HCT116 (cell line): ENCODE data around the gene MIDN. TPM values are rescaled to one million over a fixed set of nuclear protein-coding genes. Genes with fewer than 3 reads are reported as not detected.

Experiments
- ATAC-seq: fragments of 200-7000 bp; cut with Tn5 transposase; 2 replicates; pipeline ENCODE4 v1.9.1; 2020; ENCODE audit warnings: mild to moderate bottlenecking, moderate library complexity
- BruUV-seq: library from RNA; stranded (reverse); fragments of 400-500 nt; replicated peaks from 2 replicates; lab custom pipeline; 2021; lab: Mats Ljungman, UMichigan
- CTCF ChIA-PET: fragments of 300-600 bp; sonication (Branson Sonifier 250); formaldehyde crosslinking; loops from one replicate; lab custom pipeline; 2021; ENCODE audit warnings: antibody characterized with exemption; lab: Charles Lee
- POLR2A ChIA-PET: fragments of 300-600, 350-600 bp; sonication (Branson Sonifier 250); formaldehyde crosslinking; loops from one replicate; lab custom pipeline; 2021; ENCODE audit warnings: antibody characterized with exemption; lab: Charles Lee
- RAD21 ChIA-PET, 2 experiments: fragments of 300-600 bp; sonication (Branson Sonifier 250); formaldehyde crosslinking; loops; one replicate each; lab custom pipeline; 2023; ENCODE audit warnings: low total read pairs in 2 of 2; ENCODE audit not compliant: uncharacterized antibody in 2 of 2, unreplicated experiment in 2 of 2, low non-redundant PET in 1 of 2; lab: Charles Lee
- DNase-seq: peaks from one replicate; pipeline ENCODE4 v3.0.0-alpha.2; 2010; ENCODE audit warnings: low read depth, low spot score
- H2AFZ ChIP-seq: fragments of 200-600 bp; shearing (Covaris generic), sonication (generic); 2 replicates; pipeline ENCODE4 v1.6.1; 2017; ENCODE audit warnings: low read depth, mixed run types, mixed read lengths, antibody characterized with exemption, low read length; ENCODE audit not compliant: poor library complexity, severe bottlenecking
- H3K27ac ChIP-seq: 2 replicates; pipeline ENCODE4 v1.5.1; 2012; ENCODE audit warnings: low read depth, low read length
- H3K27me3 ChIP-seq: fragments of 200-600 bp; sonication (generic); 2 replicates; pipeline ENCODE4 v1.6.1; 2016; ENCODE audit warnings: mixed run types, low read length, mixed read lengths; ENCODE audit not compliant: insufficient read depth
- H3K36me3 ChIP-seq, 2 experiments: fragments of 200-500 bp in 1 of 2; fragments of 200-600 bp in 1 of 2; sonication (Bioruptor generic) in 1 of 2; sonication (generic) in 1 of 2; 2 replicates each; pipeline versions ENCODE4 v1.5.1 to v1.6.1; 2014 to 2016; ENCODE audit warnings: low read length in 2 of 2, inconsistent platforms in 1 of 2, mixed read lengths in 1 of 2, mixed run types in 1 of 2; ENCODE audit not compliant: insufficient read depth in 2 of 2, control insufficient read depth in 1 of 2
- H3K4me1 ChIP-seq, 2 experiments: fragments of 200-600 bp in 1 of 2; sonication (generic) in 1 of 2; 2 replicates each; pipeline versions ENCODE4 v1.5.1 to v1.6.1; 2012 to 2017; ENCODE audit warnings: low read length in 2 of 2, inconsistent platforms in 1 of 2, mild to moderate bottlenecking in 1 of 2, mixed read lengths in 1 of 2, mixed run types in 1 of 2, moderate library complexity in 1 of 2; ENCODE audit not compliant: insufficient read depth in 2 of 2, control insufficient read depth in 1 of 2
- H3K4me2 ChIP-seq: fragments of 200-600 bp; sonication (generic); 2 replicates; pipeline ENCODE4 v1.6.1; 2017; ENCODE audit warnings: mixed run types, low read length, mixed read lengths
- H3K4me3 ChIP-seq, 2 experiments: fragments of 200-600 bp in 1 of 2; sonication (generic) in 1 of 2; replicated peaks in 1 of 2; 2 replicates each; pipeline ENCODE4 v1.5.1; 2011 to 2016; ENCODE audit warnings: low read length in 2 of 2, control low read depth in 1 of 2, low read depth in 1 of 2, mild to moderate bottlenecking in 1 of 2, mixed read lengths in 1 of 2, mixed run types in 1 of 2
- H3K79me2 ChIP-seq: fragments of 200-600 bp; sonication (generic); 2 replicates; pipeline ENCODE4 v1.6.1; 2017; ENCODE audit warnings: mild to moderate bottlenecking, mixed run types, low read length, moderate library complexity, mixed read lengths; ENCODE audit not compliant: insufficient read depth
- H3K9ac ChIP-seq: fragments of 200-600 bp; sonication (generic); 2 replicates; pipeline ENCODE4 v1.6.1; 2016; ENCODE audit warnings: low read length, mixed read lengths
- H3K9me2 ChIP-seq: fragments of 200-600 bp; sonication (generic), shearing (Covaris generic); 2 replicates; pipeline ENCODE4 v1.6.1; 2017; ENCODE audit warnings: mixed run types, mild to moderate bottlenecking, moderate library complexity; ENCODE audit not compliant: insufficient read depth
- H3K9me3 ChIP-seq, 2 experiments: fragments of 200-500 bp in 1 of 2; fragments of 200-600 bp in 1 of 2; sonication (Bioruptor generic) in 1 of 2; sonication (generic) in 1 of 2; 2 replicates each; pipeline ENCODE4 v1.6.1; 2014 to 2017; ENCODE audit warnings: low read length in 2 of 2, mixed read lengths in 2 of 2, inconsistent platforms in 1 of 2, low read depth in 1 of 2, mild to moderate bottlenecking in 1 of 2, mixed run types in 1 of 2, moderate library complexity in 1 of 2; ENCODE audit not compliant: control insufficient read depth in 1 of 2, insufficient read depth in 1 of 2
- H4K20me1 ChIP-seq: fragments of 200-600 bp; sonication (generic), shearing (Covaris generic); 2 replicates; pipeline ENCODE4 v1.6.1; 2017; ENCODE audit warnings: mixed run types, mild to moderate bottlenecking, moderate library complexity; ENCODE audit not compliant: insufficient read depth
- ATF3 ChIP-seq: IDR thresholded peaks from 2 replicates; pipeline ENCODE4 v1.6.1; 2012
- CTCF ChIP-seq, 3 experiments: fragments of 200-600 bp in 1 of 3; sonication (generic) in 1 of 3; IDR thresholded peaks in 2 of 3; conservative IDR thresholded peaks in 1 of 3; 2 replicates each; pipeline ENCODE4 v1.5.1; 2012 to 2017; ENCODE audit warnings: low read depth in 2 of 3, low read length in 2 of 3, antibody characterized with exemption in 1 of 3, borderline replicate concordance in 1 of 3, control low read depth in 1 of 3, mild to moderate bottlenecking in 1 of 3, mixed read lengths in 1 of 3, mixed run types in 1 of 3, moderate library complexity in 1 of 3; ENCODE audit not compliant: insufficient read depth in 1 of 3
- EGR1 ChIP-seq: IDR thresholded peaks from 2 replicates; pipeline ENCODE4 v1.6.1; 2012; ENCODE audit warnings: low read depth
- FOSL1 ChIP-seq: IDR thresholded peaks from 2 replicates; pipeline ENCODE4 v1.6.1; 2012; ENCODE audit warnings: low read depth
- JUND ChIP-seq: IDR thresholded peaks from 2 replicates; pipeline ENCODE4 v1.6.1; 2012
- MAX ChIP-seq: IDR thresholded peaks from 2 replicates; pipeline ENCODE4 v1.6.1; 2012
- POLR2A ChIP-seq: IDR thresholded peaks from 2 replicates; pipeline ENCODE4 v1.7.0; 2011; ENCODE audit warnings: borderline replicate concordance; ENCODE audit not compliant: insufficient read depth, insufficient read length; ENCODE audit errors: extremely low read depth
- POLR2AphosphoS5 ChIP-seq: IDR thresholded peaks from 2 replicates; pipeline ENCODE4 v1.6.1; 2011; ENCODE audit warnings: mild to moderate bottlenecking, low read depth, low read length, moderate library complexity
- REST ChIP-seq: IDR thresholded peaks from 2 replicates; pipeline ENCODE4 v1.6.1; 2012; ENCODE audit warnings: low read depth
- SIN3A ChIP-seq: IDR thresholded peaks from 2 replicates; pipeline ENCODE4 v1.6.1; 2012; ENCODE audit warnings: low read depth
- SP1 ChIP-seq: IDR thresholded peaks from 2 replicates; pipeline ENCODE4 v1.6.1; 2012; ENCODE audit warnings: low read depth
- TCF7L2 ChIP-seq: IDR thresholded peaks from 2 replicates; pipeline ENCODE4 v1.7.0; 2011; ENCODE audit warnings: borderline replicate concordance, inconsistent platforms; ENCODE audit not compliant: insufficient read depth, insufficient read length; ENCODE audit errors: extremely low read depth
- YY1 ChIP-seq: IDR thresholded peaks from 2 replicates; pipeline ENCODE4 v1.6.1; 2011; ENCODE audit warnings: low read length, low read depth, moderate library complexity, mild to moderate bottlenecking; ENCODE audit not compliant: insufficient replicate concordance; ENCODE audit errors: extremely low read depth
- ZBTB33 ChIP-seq: IDR thresholded peaks from 2 replicates; pipeline ENCODE4 v1.6.1; 2011; ENCODE audit warnings: mild to moderate bottlenecking, low read length, moderate library complexity; ENCODE audit not compliant: insufficient replicate concordance; ENCODE audit errors: extremely low read depth
- intact Hi-C: fragments of 100-400 bp; cut with micrococcal nuclease; formaldehyde crosslinking; loops from 2 replicates; pipeline ENCODE4 v1.10.0; 2022
- total RNA-seq: library from RNA; stranded (reverse); gene quantifications from one replicate; pipeline ENCODE4 v1.2.1, GENCODE V29; 2021; ENCODE audit not compliant: unreplicated experiment

MIDN gene
- total RNA-seq, 1 experiment from 2014 or later = 146 TPM

- TF ChIP-seq ATF3 = no peak
Measured at GRCh38 chr19:1228161-1228957, 20.0 kb upstream of the MIDN start (continued).

- Histone ChIP-seq H2AFZ (no peak overlapping the region), H3K27ac (no peak overlapping the region; the same call in 1 of the 2 replicates), H3K4me3 (no peak overlapping the region), H3K4me1 (peaks cover 17 to 40% of the 10 kb centered on the region in 2 experiments), H3K9me2 (no peaks in the 10 kb centered on the region), H4K20me1 (no peaks in the 10 kb centered on the region), H3K9ac (no peak overlapping the region), H3K27me3 (no peaks in the 10 kb centered on the region), H3K36me3 (peaks cover 0 to 12% of the 10 kb centered on the region in 2 experiments; a peak in 3 of 4 replicates), H3K4me2 (no peak overlapping the region), H3K9me3 (no peaks in the 10 kb centered on the region), H3K79me2 (no peaks in the 10 kb centered on the region; the same call in 1 of the 2 replicates)
- RAD21 ChIA-PET = no interaction called here
- no TSS peak for BruUV-seq
- ATAC-seq (no peak), DNase-seq (no peak)
- CTCF ChIA-PET = no interaction called here
- intact Hi-C loops = no loop called here
- POLR2A ChIA-PET = no interaction called here
- TF ChIP-seq POLR2A = no peak
- TF ChIP-seq EGR1 = no peak
- TF ChIP-seq YY1 = no peak
- no peak for TF ChIP-seq ZBTB33
- TF ChIP-seq SP1 = no peak
- no peak for TF ChIP-seq FOSL1
- no peak for TF ChIP-seq MAX
- no peak for TF ChIP-seq CTCF (IDR thresholded peaks at IDR 0.05 in 2 of 3, conservative IDR thresholded peaks at IDR 0.05 in 1 of 3; ENCODE audit: borderline replicate concordance in 1 of 3, insufficient read depth in 1 of 3, low read depth in 2 of 3, low read length in 2 of 3)
- no peak for TF ChIP-seq JUND
- TF ChIP-seq REST = no peak
- no peak for TF ChIP-seq POLR2AphosphoS5
- no peak for TF ChIP-seq TCF7L2
- TF ChIP-seq SIN3A = no peak
Measured at GRCh38 chr19:1229056-1229923, 19.1 kb upstream of the MIDN start.
